Thoracic aorta (tissue), 2 donors: ENCODE results near the gene USH2A. TPM values are rescaled to one million over a fixed set of nuclear protein-coding genes. Genes with fewer than 3 reads are reported as not detected.

Source experiments
- ATAC-seq: fragments of 150-250 bp; one replicate; pipeline ENCODE4 v1.8.0; 2017; ENCODE audit warnings: low read depth; ENCODE audit not compliant: insufficient number of reproducible peaks, low FRiP score
- DNase-seq: peaks from one replicate; pipeline ENCODE4 v3.0.0-alpha.2; 2020; ENCODE audit warnings: low spot score
- H3K27ac ChIP-seq, 2 donors: fragments of 200-600 bp; sonication (generic); 1 replicate in 1 of 2; 2 replicates in 1 of 2; pipeline ENCODE4 v1.5.1; 2016; ENCODE audit warnings: mild to moderate bottlenecking in 2 of 2, moderate library complexity in 2 of 2
- H3K27me3 ChIP-seq: fragments of 200-600 bp; sonication (generic); replicated peaks from 2 replicates; pipeline ENCODE4 v1.6.0; 2016; ENCODE audit warnings: mild to moderate bottlenecking; ENCODE audit not compliant: insufficient read depth
- H3K36me3 ChIP-seq: fragments of 200-600 bp; sonication (generic); one replicate; pipeline ENCODE4 v1.5.1; 2016
- H3K4me1 ChIP-seq, 2 donors: fragments of 200-600 bp; sonication (generic); 1 replicate in 1 of 2; 2 replicates in 1 of 2; pipeline versions ENCODE4 v1.5.1 to v1.6.0; 2016; ENCODE audit warnings: low read depth in 2 of 2, mild to moderate bottlenecking in 1 of 2; ENCODE audit not compliant: control insufficient read depth in 1 of 2
- H3K4me3 ChIP-seq: fragments of 200-600 bp; sonication (generic); 2 replicates; pipeline ENCODE4 v1.5.1; 2016; ENCODE audit warnings: mild to moderate bottlenecking
- H3K9me3 ChIP-seq: fragments of 200-600 bp; sonication (generic); 2 replicates; pipeline ENCODE4 v1.5.1; 2016
- CTCF ChIP-seq: fragments of 200-600 bp; sonication (generic); IDR thresholded peaks from one replicate; pipeline ENCODE4 v1.5.1; 2019; ENCODE audit warnings: antibody characterized with exemption
- total RNA-seq, 2 donors: library from RNA; depleted of rRNA; stranded (reverse); fragments of >200 nt; gene quantifications; one replicate each; pipeline versions ENCODE4 v1.1.0 to v1.2.3, GENCODE V29; 2016

Gene USH2A
- total RNA-seq, 2 donors from 2014 or later, result not detected

- Histone ChIP-seq H3K36me3 (no peaks in the 10 kb centered on the region), H3K4me3 (no peak overlapping the region), H3K27ac (no peak overlapping the region), H3K4me1 (no peaks in the 10 kb centered on the region), H3K9me3 (no peaks in the 10 kb centered on the region), H3K27me3 (no peaks in the 10 kb centered on the region)
- DNase-seq, result no peak
- no peak for TF ChIP-seq CTCF
- ATAC-seq, result no peak
Observed at GRCh38 chr1:216238844-216239243, 184.4 kb downstream of the USH2A start.

GRCh38 chr1:216237927-216238542 lies 185.2 kb downstream of the USH2A start:
- no peaks in the 10 kb centered on the region for H3K36me3 ChIP-seq
- no peak for DNase-seq
- no peak for ATAC-seq
- H3K27me3 ChIP-seq, result no peaks in the 10 kb centered on the region
- H3K27ac ChIP-seq, result no peak overlapping the region
- H3K4me3 ChIP-seq, result no peak overlapping the region
- H3K9me3 ChIP-seq, result no peaks in the 10 kb centered on the region
- no peaks in the 10 kb centered on the region for H3K4me1 ChIP-seq
- no peak for TF ChIP-seq CTCF

GRCh38 chr1:216224233-216224632 lies 199.0 kb downstream of the USH2A start:
- H3K9me3 ChIP-seq, result no peaks in the 10 kb centered on the region
- TF ChIP-seq CTCF, result no peak
- no peak overlapping the region for H3K4me3 ChIP-seq
- H3K36me3 ChIP-seq, result no peaks in the 10 kb centered on the region
- H3K27ac ChIP-seq, result no peak overlapping the region
- DNase-seq (no peak), ATAC-seq (no peak)
- H3K4me1 ChIP-seq, result no peaks in the 10 kb centered on the region
- no peaks in the 10 kb centered on the region for H3K27me3 ChIP-seq

GRCh38 chr1:216223486-216223885 lies 199.8 kb downstream of the USH2A start:
- no peaks in the 10 kb centered on the region for H3K9me3 ChIP-seq
- no peaks in the 10 kb centered on the region for H3K27me3 ChIP-seq
- no peak overlapping the region for H3K4me3 ChIP-seq
- DNase-seq (no peak), ATAC-seq (no peak)
- H3K27ac ChIP-seq, result no peak overlapping the region
- TF ChIP-seq CTCF, result no peak
- no peaks in the 10 kb centered on the region for H3K4me1 ChIP-seq
- H3K36me3 ChIP-seq, result no peaks in the 10 kb centered on the region

- TF ChIP-seq CTCF, result no peak
- H3K4me1 ChIP-seq, result no peaks in the 10 kb centered on the region
Observed at GRCh38 chr1:216222288-216222687, 201.0 kb downstream of the USH2A start.

More at GRCh38 chr1:216222288-216222687, 201.0 kb downstream of the USH2A start:
- no peaks in the 10 kb centered on the region for H3K36me3 ChIP-seq
- ATAC-seq (no peak), DNase-seq (no peak)
- no peaks in the 10 kb centered on the region for H3K27me3 ChIP-seq
- no peak overlapping the region for H3K4me3 ChIP-seq
- H3K27ac ChIP-seq, result no peak overlapping the region
- H3K9me3 ChIP-seq, result no peaks in the 10 kb centered on the region
